Neuronal stem cell (in vitro differentiated cells): ENCODE results near the gene TMEM41B. TPM values are rescaled to one million over a fixed set of nuclear protein-coding genes. Genes with fewer than 3 reads are reported as not detected.

ENCODE experiments used
- small RNA-seq: library from polyadenylated mRNA; stranded (forward); fragments of <200 nt; extraction: miRNeasy Mini kit (QIAGEN cat#:217004); gene quantifications from one replicate; pipeline ENCODE3, GENCODE V24; 2013; ENCODE audit not compliant: insufficient read depth

Gene TMEM41B

Small RNA genes lying within 50 kb of the gene (small RNA-seq; reads per million reads assigned to genes)
- not detected for gene RF00017
